ENCODE results near the gene KCND3.

The KCND3 gene

GRCh38 chr1:111848852-111849545 is 140.5 kb downstream of the KCND3 start:
- H3K4me3 ChIP-seq (ENCODE audit: low read depth, low read length), result no peak overlapping the region
- no peak for DNase-seq (ENCODE audit: low read depth)
- no peak for TF ChIP-seq CTCF (IDR thresholded peaks at IDR 0.05; ENCODE audit: low read depth, low read length, missing control alignments)

- no peak for TF ChIP-seq CTCF (IDR thresholded peaks at IDR 0.05; ENCODE audit: low read depth, low read length, missing control alignments)
Observed at GRCh38 chr1:111847466-111847865, 142.0 kb downstream of the KCND3 start.

GRCh38 chr1:111846842-111847241 is 142.6 kb downstream of the KCND3 start:
- no peak overlapping the region for H3K4me3 ChIP-seq (ENCODE audit: low read depth, low read length)
- no peak for DNase-seq (ENCODE audit: low read depth)
- no peak for TF ChIP-seq CTCF (IDR thresholded peaks at IDR 0.05; ENCODE audit: low read depth, low read length, missing control alignments)

More at GRCh38 chr1:111847466-111847865, 142.0 kb downstream of the KCND3 start:
- H3K4me3 ChIP-seq (ENCODE audit: low read depth, low read length), result no peak overlapping the region
- DNase-seq (ENCODE audit: low read depth), result no peak

- no peak overlapping the region for H3K4me3 ChIP-seq (ENCODE audit: low read depth, low read length)
- no peak for DNase-seq (ENCODE audit: low read depth)
- no peak for TF ChIP-seq CTCF (IDR thresholded peaks at IDR 0.05; ENCODE audit: low read depth, low read length, missing control alignments)
Observed at GRCh38 chr1:111843177-111843576, 146.3 kb downstream of the KCND3 start.

GRCh38 chr1:111842411-111842810 is 147.1 kb downstream of the KCND3 start:
- no peak for DNase-seq (ENCODE audit: low read depth)
- no peak for TF ChIP-seq CTCF (IDR thresholded peaks at IDR 0.05; ENCODE audit: low read depth, low read length, missing control alignments)
- H3K4me3 ChIP-seq (ENCODE audit: low read depth, low read length), result no peak overlapping the region

GRCh38 chr1:111841746-111842145 is 147.7 kb downstream of the KCND3 start:
- no peak for TF ChIP-seq CTCF (IDR thresholded peaks at IDR 0.05; ENCODE audit: low read depth, low read length, missing control alignments)
- no peak overlapping the region for H3K4me3 ChIP-seq (ENCODE audit: low read depth, low read length)
- DNase-seq (ENCODE audit: low read depth), result no peak

- DNase-seq (ENCODE audit: low read depth), result no peak
- no peak for TF ChIP-seq CTCF (IDR thresholded peaks at IDR 0.05; ENCODE audit: low read depth, low read length, missing control alignments)
- H3K4me3 ChIP-seq (ENCODE audit: low read depth, low read length), result no peak overlapping the region
Observed at GRCh38 chr1:111841189-111841588, 148.3 kb downstream of the KCND3 start.
